Activated T-cell treated with anti-CD3 and anti-CD28 coated beads, Interleukin-2, amount 50 U/mL, for 48 hours (primary cell): Measurements from ENCODE around the gene RPS6KA6.
"Not testable (repeated sequence)": the region's sequence is repeated elsewhere in the genome, so short reads cannot be mapped to it uniquely, and the experiment has no call there.

Experiments used
- DNase-seq, 2 experiments: peaks; one replicate each; pipeline ENCODE4 v3.0.0-alpha.2; 2020

The RPS6KA6 gene

GRCh38 chrX:84161641-84162040, 26.4 kb downstream of the RPS6KA6 start:
- no peak for DNase-seq

GRCh38 chrX:84160736-84161135, 27.3 kb downstream of the RPS6KA6 start:
- DNase-seq = no peak

- no peak for DNase-seq
These were observed 31.2 kb downstream of the RPS6KA6 start for GRCh38 chrX:84156821-84157220.

GRCh38 chrX:84155938-84156337, 32.1 kb downstream of the RPS6KA6 start:
- no peak for DNase-seq

- DNase-seq = no peak
These were observed 34.5 kb downstream of the RPS6KA6 start for GRCh38 chrX:84153538-84153937.

- DNase-seq = no peak
These were observed 43.0 kb downstream of the RPS6KA6 start for GRCh38 chrX:84144991-84145390.

- DNase-seq = no peak
These were observed 43.7 kb downstream of the RPS6KA6 start for GRCh38 chrX:84144281-84144680.

- no peak for DNase-seq
These were observed 55.0 kb downstream of the RPS6KA6 start for GRCh38 chrX:84133023-84133422.

GRCh38 chrX:84123585-84123984, 64.4 kb downstream of the RPS6KA6 start:
- no peak for DNase-seq

GRCh38 chrX:84118769-84119168, 69.2 kb downstream of the RPS6KA6 start:
- no peak for DNase-seq

GRCh38 chrX:84118315-84118714, 69.7 kb downstream of the RPS6KA6 start:
- DNase-seq = no peak

- no peak for DNase-seq
These were observed 79.4 kb downstream of the RPS6KA6 start for GRCh38 chrX:84108584-84108983.

- no peak for DNase-seq
These were observed 88.9 kb downstream of the RPS6KA6 start for GRCh38 chrX:84099120-84099519.

- DNase-seq = not testable (repeated sequence)
These were observed 108.4 kb downstream of the RPS6KA6 start for GRCh38 chrX:84079479-84080197.

- no peak for DNase-seq
These were observed 109.0 kb downstream of the RPS6KA6 start for GRCh38 chrX:84078991-84079390.

GRCh38 chrX:84064814-84065213, 123.2 kb downstream of the RPS6KA6 start:
- no peak for DNase-seq

GRCh38 chrX:84064164-84064563, 123.8 kb downstream of the RPS6KA6 start:
- DNase-seq = no peak

- no peak for DNase-seq
These were observed 140.7 kb downstream of the RPS6KA6 start for GRCh38 chrX:84047339-84047738.

GRCh38 chrX:84046403-84046984, 141.5 kb downstream of the RPS6KA6 start:
- DNase-seq = peak in 1 of 2 experiments; percentile 26

GRCh38 chrX:84044051-84044450, 143.9 kb downstream of the RPS6KA6 start:
- DNase-seq = no peak
